Urothelium cell line (cell line): Measurements from ENCODE around the gene FZD2.
"Not testable (repeated sequence)": the region's sequence is repeated elsewhere in the genome, so short reads cannot be mapped to it uniquely, and the experiment has no call there.

Source experiments
- DNase-seq: peaks from one replicate; pipeline ENCODE4 v3.0.0; 2011; ENCODE audit warnings: low spot score, mixed read lengths
- FAIRE-seq: peaks from 2 replicates; lab custom pipeline; 2011; peaks lifted over from hg19 to GRCh38; lab: Jason Lieb, UNC

The FZD2 gene

GRCh38 chr17:44546671-44547606 lies 10.3 kb upstream of the FZD2 start:
- FAIRE-seq (no peak), DNase-seq (no peak)

GRCh38 chr17:44547625-44548267 lies 9.5 kb upstream of the FZD2 start:
- FAIRE-seq (no peak), DNase-seq (no peak)

GRCh38 chr17:44548376-44549230 lies 8.7 kb upstream of the FZD2 start:
- DNase-seq: no peak
- FAIRE-seq: no peak

GRCh38 chr17:44549686-44550085 lies 7.6 kb upstream of the FZD2 start:
- FAIRE-seq (no peak), DNase-seq (no peak)

GRCh38 chr17:44552361-44552760 lies 4.9 kb upstream of the FZD2 start:
- no peak for DNase-seq
- no peak for FAIRE-seq

- DNase-seq (no peak), FAIRE-seq (no peak)
Measured at GRCh38 chr17:44555099-44555498, 2.2 kb upstream of the FZD2 start.

- FAIRE-seq (no peak), DNase-seq (peak; percentile 69)
Measured at GRCh38 chr17:44556166-44556831, 985 bp upstream of the FZD2 start.

- FAIRE-seq: peak; percentile 9
- DNase-seq: no peak
Measured at GRCh38 chr17:44557651-44558285, 484 bp downstream of the FZD2 start.

- FAIRE-seq (no peak), DNase-seq (no peak)
Measured at GRCh38 chr17:44558334-44558709, 1.0 kb downstream of the FZD2 start.

- DNase-seq (no peak), FAIRE-seq (peak; percentile 95)
Measured at GRCh38 chr17:44558710-44559633, 1.7 kb downstream of the FZD2 start.

GRCh38 chr17:44559634-44560554 lies 2.6 kb downstream of the FZD2 start:
- FAIRE-seq: no peak
- DNase-seq: no peak

- no peak for FAIRE-seq
Measured at GRCh38 chr17:44561237-44561623, 3.9 kb downstream of the FZD2 start.

GRCh38 chr17:44564429-44564828 lies 7.1 kb downstream of the FZD2 start:
- no peak for DNase-seq
- no peak for FAIRE-seq

More at GRCh38 chr17:44561237-44561623, 3.9 kb downstream of the FZD2 start:
- DNase-seq: no peak

GRCh38 chr17:44565866-44566443 lies 8.7 kb downstream of the FZD2 start:
- no peak for FAIRE-seq
- no peak for DNase-seq

- not testable (repeated sequence) for DNase-seq, FAIRE-seq
Measured at GRCh38 chr17:44568311-44568944, 11.1 kb downstream of the FZD2 start.

- DNase-seq (no peak), FAIRE-seq (no peak)
Measured at GRCh38 chr17:44568945-44569858, 11.9 kb downstream of the FZD2 start.
